ENCODE data around the gene TEAD1. TPM values are rescaled to one million over a fixed set of nuclear protein-coding genes. Genes with fewer than 3 reads are reported as not detected.

The TEAD1 gene
- total and polyA plus RNA-seq, 9 of the 15 experiments (the other 6 are each of a cell fraction or from before 2014, with no cell fraction given): 1.7 to 17.7 (median 10.8) TPM

GRCh38 chr11:12725055-12725862 lies 51.0 kb downstream of the TEAD1 start:
- Histone ChIP-seq H3K9me3 (replicated peaks; ENCODE audit: control insufficient read depth, insufficient read depth, low read depth, low read length) (no peaks in the 10 kb centered on the region), H3K79me2 (ENCODE audit: control insufficient read depth, insufficient read depth, low read length) (peaks cover 7% of the 10 kb centered on the region; the same call in 2 of the 3 replicates), H4K20me1 (replicated peaks; ENCODE audit: control insufficient read depth, insufficient read depth, low read length) (no peaks in the 10 kb centered on the region), H3K9ac (ENCODE audit: insufficient read depth in 1 of 2, low read depth in 2 of 2, low read length in 2 of 2) (peak overlapping the region in 1 of 2 experiments; percentile 81; a peak in 1 of 4 replicates), H3K27me3 (ENCODE audit: control insufficient read depth in 2 of 2, insufficient read depth in 2 of 2, low read length in 2 of 2) (no peaks in the 10 kb centered on the region), H3K36me3 (ENCODE audit: control insufficient read depth, insufficient read depth, low read length) (no peaks in the 10 kb centered on the region), H3K4me1 (replicated peaks in 1 of 2; ENCODE audit: control insufficient read depth in 2 of 2, insufficient read depth in 2 of 2, low read length in 2 of 2) (peaks cover 20 to 34% of the 10 kb centered on the region in 2 experiments), H3K4me2 (ENCODE audit: insufficient read depth, low read length) (no peak overlapping the region; the same call in 1 of the 2 replicates), H2AFZ (ENCODE audit: low read depth, low read length) (no peak overlapping the region), H3K9me1 (ENCODE audit: control insufficient read depth, insufficient read depth, low read length) (peaks cover 3% of the 10 kb centered on the region), H3K4me3 (no peak overlapping the region), H3K27ac (ENCODE audit: extremely low read depth, low read depth, low read length) (peak overlapping the region; percentile 52; the same call in 1 of the 3 replicates)
- in situ Hi-C loops (cut with MboI) (no loop called here), intact Hi-C loops (cut with micrococcal nuclease) (no loop called here)
- WGBS (ENCODE audit: insufficient coverage, low coverage, missing lambda C conversion rate): 69% methylated on average over 8 of the region's 8 CpGs
- ATAC-seq (no peak), FAIRE-seq (no peak), DNase-seq (ENCODE audit: extremely low read depth in 1 of 4, low spot score in 3 of 4) (no peak)
- TF ChIP-seq BCOR (IDR thresholded peaks at IDR 0.05): 0 out of 2 replicates have a peak, but pooled peaks have one; percentile 21
- peak; percentile 51; the same call in 1 of the 2 replicates for TF ChIP-seq ESRRA (IDR thresholded peaks at IDR 0.05; ENCODE audit: borderline replicate concordance, low read depth)
- no peak for TF ChIP-seq NFIX (CRISPR knock-in tag; IDR thresholded peaks at IDR 0.05; ENCODE audit: low read depth)
- TF ChIP-seq RBM25 (IDR thresholded peaks at IDR 0.05; ENCODE audit: low read depth, low read length, severe bottlenecking): peak; percentile 53
- ChIA-PET CTCF (ENCODE audit: low intra/inter-chr PET ratio) (interaction anchor here (0.6 kb wide), 1 partner anchor 99 kb away, joined by 3 read pairs; no protein-coding TSS in a partner anchor), POLR2A (no interaction called here)
- no TSS peak for BruUV-seq (replicated peaks)
